G401 (cell line): ENCODE results near the gene CLCNKB. TPM values are rescaled to one million over a fixed set of nuclear protein-coding genes. Genes with fewer than 3 reads are reported as not detected.
A peak's percentile ranks its signal among the peaks of the same experiment; 100 is the strongest.
"Not testable (repeated sequence)": the region's sequence is repeated elsewhere in the genome, so short reads cannot be mapped to it uniquely, and the experiment has no call there.

Experiments
- DNase-seq: peaks from one replicate; pipeline ENCODE4 v3.0.0-alpha.2; 2015; ENCODE audit warnings: low spot score
- in situ Hi-C: cut with HindIII; loops from 2 replicates; pipeline ENCODE4 v1.10.0; 2016; ENCODE audit warnings: low sequenced_read_pairs, mixed read lengths
- total RNA-seq: library from RNA; depleted of rRNA; stranded (reverse); fragments of >200 nt; shearing (Covaris generic); gene quantifications from 2 replicates; pipeline ENCODE4 v1.2.3, GENCODE V29; 2014

CLCNKB gene
- total RNA-seq, 1 experiment from 2014 or later = 1.3 TPM

GRCh38 chr1:16053781-16054502, 10.4 kb downstream of the CLCNKB start:
- no peak for DNase-seq
- in situ Hi-C loops = no loop called here

- in situ Hi-C loops = no loop called here
- DNase-seq = no peak
Measured at GRCh38 chr1:16054598-16055540, 11.3 kb downstream of the CLCNKB start.

GRCh38 chr1:16055613-16056520, 12.3 kb downstream of the CLCNKB start:
- DNase-seq = peak; percentile 96
- in situ Hi-C loops = no loop called here

GRCh38 chr1:16056521-16056912, 12.9 kb downstream of the CLCNKB start:
- in situ Hi-C loops, DNase-seq: not testable (repeated sequence)

GRCh38 chr1:16057314-16057915, 13.8 kb downstream of the CLCNKB start:
- in situ Hi-C loops, DNase-seq: not testable (repeated sequence)

- in situ Hi-C loops = not testable (repeated sequence)
- peak; percentile 56 for DNase-seq
Measured at GRCh38 chr1:16058394-16059120, 15.0 kb downstream of the CLCNKB start.

- DNase-seq = no peak
- in situ Hi-C loops = no loop called here
Measured at GRCh38 chr1:16061266-16061665, 17.7 kb downstream of the CLCNKB start.

GRCh38 chr1:16061989-16062686, 18.6 kb downstream of the CLCNKB start:
- peak; percentile 81 for DNase-seq
- in situ Hi-C loops = not testable (repeated sequence)

GRCh38 chr1:16062687-16063075, 19.1 kb downstream of the CLCNKB start:
- DNase-seq = peak; percentile 78
- in situ Hi-C loops = not testable (repeated sequence)

- DNase-seq = peak; percentile 66
- in situ Hi-C loops = no loop called here
Measured at GRCh38 chr1:16063226-16063829, 19.7 kb downstream of the CLCNKB start.

GRCh38 chr1:16063921-16064320, 20.3 kb downstream of the CLCNKB start:
- DNase-seq = peak; percentile 46
- in situ Hi-C loops = no loop called here

GRCh38 chr1:16064536-16065268, 21.1 kb downstream of the CLCNKB start:
- in situ Hi-C loops = no loop called here
- DNase-seq = peak; percentile 70

GRCh38 chr1:16065269-16065576, 21.6 kb downstream of the CLCNKB start:
- in situ Hi-C loops = no loop called here
- no peak for DNase-seq

- peak; percentile 17 for DNase-seq
- in situ Hi-C loops = no loop called here
Measured at GRCh38 chr1:16066245-16066644, 22.7 kb downstream of the CLCNKB start.

- peak; percentile 76 for DNase-seq
- in situ Hi-C loops = no loop called here
Measured at GRCh38 chr1:16067127-16067768, 23.7 kb downstream of the CLCNKB start.

GRCh38 chr1:16067933-16068332, 24.4 kb downstream of the CLCNKB start:
- in situ Hi-C loops = no loop called here
- DNase-seq = no peak
